Forelimb muscle (tissue), 1 donor: Measurements from ENCODE around the gene NLN. TPM values are rescaled to one million over a fixed set of nuclear protein-coding genes. Genes with fewer than 3 reads are reported as not detected.
"Not testable (repeated sequence)": the region's sequence is repeated elsewhere in the genome, so short reads cannot be mapped to it uniquely, and the experiment has no call there.

Experiments used
- DNase-seq: peaks from one replicate; pipeline ENCODE4 v3.0.0-alpha.2; 2013; ENCODE audit warnings: low read depth
- polyA plus RNA-seq: library from polyadenylated mRNA; unstranded; fragments of 120-200 nt; gene quantifications from one replicate; pipeline ENCODE4 v1.2.1, GENCODE V29; 2013; ENCODE audit not compliant: insufficient read length

The NLN gene
- polyA plus RNA-seq, 1 donor, result 19.1 TPM

GRCh38 chr5:65772963-65773362 is 51.0 kb downstream of the NLN start:
- DNase-seq, result not testable (repeated sequence)

GRCh38 chr5:65774346-65774745 is 52.3 kb downstream of the NLN start:
- DNase-seq, result no peak

GRCh38 chr5:65775476-65775875 is 53.5 kb downstream of the NLN start:
- DNase-seq, result no peak

- no peak for DNase-seq
Measured at GRCh38 chr5:65776441-65777141, 54.6 kb downstream of the NLN start.

- DNase-seq, result no peak
Measured at GRCh38 chr5:65778126-65778525, 56.1 kb downstream of the NLN start.

GRCh38 chr5:65779643-65780042 is 57.6 kb downstream of the NLN start:
- DNase-seq, result no peak

GRCh38 chr5:65788296-65788695 is 66.3 kb downstream of the NLN start:
- DNase-seq, result not testable (repeated sequence)

- no peak for DNase-seq
Measured at GRCh38 chr5:65790371-65791163, 68.6 kb downstream of the NLN start.

GRCh38 chr5:65791712-65792673 is 70.0 kb downstream of the NLN start:
- DNase-seq, result no peak

GRCh38 chr5:65796269-65796668 is 74.3 kb downstream of the NLN start:
- DNase-seq, result no peak

GRCh38 chr5:65796751-65797316 is 74.8 kb downstream of the NLN start:
- DNase-seq, result no peak

GRCh38 chr5:65797481-65797880 is 75.5 kb downstream of the NLN start:
- no peak for DNase-seq

GRCh38 chr5:65799857-65800256 is 77.9 kb downstream of the NLN start:
- no peak for DNase-seq

- DNase-seq, result no peak
Measured at GRCh38 chr5:65800775-65801174, 78.8 kb downstream of the NLN start.

GRCh38 chr5:65801352-65801783 is 79.4 kb downstream of the NLN start:
- DNase-seq, result no peak

GRCh38 chr5:65802080-65802479 is 80.1 kb downstream of the NLN start:
- DNase-seq, result no peak

GRCh38 chr5:65802820-65803219 is 80.8 kb downstream of the NLN start:
- DNase-seq, result no peak

- no peak for DNase-seq
Measured at GRCh38 chr5:65803699-65804391, 81.8 kb downstream of the NLN start.

- DNase-seq, result no peak
Measured at GRCh38 chr5:65805089-65805488, 83.1 kb downstream of the NLN start.

GRCh38 chr5:65807494-65807893 is 85.5 kb downstream of the NLN start:
- DNase-seq, result not testable (repeated sequence)

GRCh38 chr5:65808251-65808741 is 86.3 kb downstream of the NLN start:
- no peak for DNase-seq
